MM.1S (cell line): Measurements from ENCODE around the gene ADGRD1.

Source experiments
- CTCF ChIP-seq: fragments of 300-600 bp; sonication (generic); IDR thresholded peaks from 2 replicates; pipeline ENCODE4 v1.5.1; 2016; ENCODE audit warnings: antibody characterized with exemption, low read length, mixed read lengths
- EZH2 ChIP-seq: fragments of 300-600 bp; sonication (generic); optimal IDR thresholded peaks from 2 replicates; pipeline ENCODE3; 2017; ENCODE audit warnings: low read depth, mild to moderate bottlenecking, antibody characterized with exemption, low read length, mixed read lengths
- EZH2phosphoT487 ChIP-seq: fragments of 300-600 bp; sonication (generic); IDR thresholded peaks from 2 replicates; pipeline ENCODE4 v1.6.1; 2018; ENCODE audit warnings: antibody characterized with exemption, low read length

GRCh38 chr12:131003036-131003715 lies 49.5 kb downstream of the ADGRD1 start:
- no peak for TF ChIP-seq CTCF
- no peak for TF ChIP-seq EZH2
- TF ChIP-seq EZH2phosphoT487, result no peak
